Right renal pelvis (tissue), 4 donors: ENCODE measurements around the gene CALML5. TPM values are rescaled to one million over a fixed set of nuclear protein-coding genes. Genes with fewer than 3 reads are reported as not detected.

Experiments
- DNase-seq, 4 donors: peaks; one replicate each; pipeline ENCODE4 v3.0.0-alpha.2; 2013; ENCODE audit warnings: low read depth in 4 of 4, low spot score in 3 of 4, missing footprints in 1 of 4
- polyA plus RNA-seq, 4 donors: library from polyadenylated mRNA; unstranded; fragments of 120-200 nt; gene quantifications; one replicate each; pipeline ENCODE4 v1.2.1, GENCODE V29; 2013; ENCODE audit not compliant: insufficient read length in 4 of 4

CALML5 gene
- polyA plus RNA-seq, 4 donors = not detected

GRCh38 chr10:5467634-5468255 lies 31.6 kb downstream of the CALML5 start:
- DNase-seq = no peak

GRCh38 chr10:5467207-5467535 lies 32.2 kb downstream of the CALML5 start:
- no peak for DNase-seq

- DNase-seq = peak in 1 of 4 donors; percentile 36
Measured at GRCh38 chr10:5466451-5467206, 32.7 kb downstream of the CALML5 start.

GRCh38 chr10:5465976-5466450 lies 33.4 kb downstream of the CALML5 start:
- no peak for DNase-seq

GRCh38 chr10:5464546-5464945 lies 34.8 kb downstream of the CALML5 start:
- DNase-seq = no peak

- DNase-seq = no peak
Measured at GRCh38 chr10:5462841-5463293, 36.5 kb downstream of the CALML5 start.

- DNase-seq = no peak
Measured at GRCh38 chr10:5461914-5462840, 37.2 kb downstream of the CALML5 start.

GRCh38 chr10:5461203-5461588 lies 38.2 kb downstream of the CALML5 start:
- no peak for DNase-seq

GRCh38 chr10:5460468-5461202 lies 38.7 kb downstream of the CALML5 start:
- DNase-seq = no peak

- DNase-seq = no peak
Measured at GRCh38 chr10:5458949-5459747, 40.2 kb downstream of the CALML5 start.

GRCh38 chr10:5458425-5458824 lies 40.9 kb downstream of the CALML5 start:
- DNase-seq = no peak

- DNase-seq = no peak
Measured at GRCh38 chr10:5457741-5458140, 41.6 kb downstream of the CALML5 start.

- no peak for DNase-seq
Measured at GRCh38 chr10:5456563-5456962, 42.8 kb downstream of the CALML5 start.

GRCh38 chr10:5453749-5454489 lies 45.5 kb downstream of the CALML5 start:
- DNase-seq = no peak

- no peak for DNase-seq
Measured at GRCh38 chr10:5450605-5451384, 48.6 kb downstream of the CALML5 start.

GRCh38 chr10:5449823-5450222 lies 49.5 kb downstream of the CALML5 start:
- peak in 1 of 4 donors; percentile 44 for DNase-seq

- no peak for DNase-seq
Measured at GRCh38 chr10:5449227-5449626, 50.1 kb downstream of the CALML5 start.
